Tibial nerve (tissue), 4 donors: Measurements from ENCODE around the gene ZNF566. TPM values are rescaled to one million over a fixed set of nuclear protein-coding genes. Genes with fewer than 3 reads are reported as not detected.
A peak's percentile ranks its signal among the peaks of the same experiment; 100 is the strongest.
"Not testable (repeated sequence)": the region's sequence is repeated elsewhere in the genome, so short reads cannot be mapped to it uniquely, and the experiment has no call there.

Experiments used
- DNase-seq, 2 donors: peaks; one replicate each; pipeline ENCODE4 v3.0.0-alpha.2; 2019; ENCODE audit warnings: low spot score in 2 of 2
- H3K27ac ChIP-seq, 4 donors: fragments of 200-600 bp; sonication (generic) in 3 of 4; one replicate each; pipeline ENCODE4 v1.5.1; 2017 to 2019; ENCODE audit warnings: mild to moderate bottlenecking in 1 of 4
- H3K27me3 ChIP-seq, 2 donors: fragments of 200-600 bp; sonication (generic) in 1 of 2; one replicate each; pipeline versions ENCODE4 v1.5.1 to v1.6.0; 2017 to 2019
- H3K36me3 ChIP-seq, 3 donors: fragments of 200-600 bp; sonication (generic); one replicate each; pipeline ENCODE4 v1.5.1; 2018 to 2019
- H3K4me1 ChIP-seq, 4 donors: fragments of 200-600 bp; sonication (generic) in 3 of 4; one replicate each; pipeline ENCODE4 v1.5.1; 2017 to 2019
- H3K4me3 ChIP-seq, 4 donors: fragments of 200-600 bp; sonication (generic) in 3 of 4; one replicate each; pipeline ENCODE4 v1.5.1; 2017 to 2019; ENCODE audit warnings: mild to moderate bottlenecking in 1 of 4, moderate library complexity in 1 of 4
- H3K9me3 ChIP-seq, 4 donors: fragments of 200-600 bp; sonication (generic) in 3 of 4; one replicate each; pipeline ENCODE4 v1.5.1; 2017 to 2019
- CTCF ChIP-seq, 5 experiments: fragments of 200-600 bp in 3 of 5; fragments of 450-650 bp in 2 of 5; sonication (generic) in 3 of 5; IDR thresholded peaks; one replicate each; pipeline ENCODE4 v1.5.1; 2016 to 2019; ENCODE audit warnings: antibody characterized with exemption in 5 of 5, mild to moderate bottlenecking in 3 of 5, moderate library complexity in 2 of 5
- EP300 ChIP-seq, 2 donors: sonication (generic); formaldehyde crosslinking; IDR thresholded peaks; one replicate each; pipeline ENCODE4 v1.6.1; 2017; ENCODE audit warnings: antibody characterized with exemption in 2 of 2, mild to moderate bottlenecking in 1 of 2
- POLR2A ChIP-seq, 2 donors: fragments of 450-650 bp; IDR thresholded peaks; one replicate each; pipeline ENCODE4 v1.6.1; 2017; ENCODE audit warnings: antibody characterized with exemption in 2 of 2, mild to moderate bottlenecking in 2 of 2, moderate library complexity in 2 of 2
- WGBS, 2 donors: methylation state at CpG; one replicate each; pipeline ENCODE4 v1.1.5; 2018; 5-methylcytosine and 5-hydroxymethylcytosine counted together
- total RNA-seq, 4 donors: library from RNA; depleted of rRNA; stranded (reverse); fragments of >200 nt; gene quantifications; one replicate each; pipeline ENCODE4 v1.1.0, GENCODE V29; 2016

The ZNF566 gene
- total RNA-seq, 4 donors from 2014 or later, result 12.1 to 20.1 (median 14.9) TPM

DNA sequence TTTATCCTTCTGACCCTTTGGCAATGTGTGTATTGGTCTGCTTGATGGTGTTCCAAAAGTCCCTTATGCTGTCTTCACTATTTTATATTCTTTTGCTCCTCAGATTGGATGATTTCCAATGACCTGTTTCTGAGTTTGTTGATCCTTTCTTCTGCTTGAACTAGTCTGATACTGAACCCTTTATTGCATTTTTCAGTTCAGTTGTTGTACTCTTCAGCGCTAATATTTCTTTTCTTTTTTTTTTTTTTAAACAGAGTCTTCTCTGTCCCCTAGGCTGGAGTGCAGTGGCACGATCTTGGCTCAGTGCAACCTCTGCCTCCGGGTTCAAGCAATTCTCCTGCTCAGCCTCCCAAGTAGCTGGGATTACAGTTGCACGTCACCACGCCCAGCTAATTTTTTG is 12.6 kb upstream of the ZNF566 start:
- H3K36me3 ChIP-seq, result no peaks in the 10 kb centered on the region

DNA sequence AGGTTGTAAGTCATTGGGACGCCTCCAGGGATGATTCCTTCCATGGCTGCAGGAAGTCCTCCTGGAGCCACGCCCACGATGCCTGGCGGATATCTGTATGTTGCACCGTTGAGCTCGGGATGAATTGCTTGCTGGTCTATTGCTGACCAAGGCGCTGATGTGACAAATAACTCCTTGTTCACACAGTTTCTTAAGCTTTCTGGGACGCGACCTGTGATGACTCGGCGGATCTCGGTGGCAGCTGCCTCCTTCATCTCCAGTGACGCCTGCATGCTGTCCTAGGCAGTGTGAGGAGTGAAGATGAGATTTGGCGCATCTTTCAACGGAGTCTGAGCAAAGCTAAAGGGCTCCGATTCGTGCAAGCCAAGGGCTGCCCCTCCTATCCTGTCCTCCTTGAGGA is 7.6 kb upstream of the ZNF566 start:
- Histone ChIP-seq H3K4me3 (no peak overlapping the region), H3K4me1 (no peaks in the 10 kb centered on the region), H3K27ac (no peak overlapping the region), H3K9me3 (peaks cover 0 to 65% (median 5%) of the 10 kb centered on the region in 4 donors), H3K27me3 (no peaks in the 10 kb centered on the region), H3K36me3 (no peaks in the 10 kb centered on the region)
- WGBS, 2 donors, result 87 to 92% methylated on average over 16 to 17 of the region's 17 CpGs
- TF ChIP-seq EP300 (IDR thresholded peaks at IDR 0.05) (no peak), POLR2A (IDR thresholded peaks at IDR 0.05) (no peak), CTCF (IDR thresholded peaks at IDR 0.05) (no peak)
- DNase-seq, result no peak

More for the DNA sequence above, 12.6 kb upstream of the ZNF566 start:
- H3K4me1 ChIP-seq, result no peaks in the 10 kb centered on the region
- no peak overlapping the region for H3K27ac ChIP-seq
- H3K27me3 ChIP-seq, result no peaks in the 10 kb centered on the region
- peaks cover 0 to 100% (median 24%) of the 10 kb centered on the region in 4 donors for H3K9me3 ChIP-seq
- no peak for DNase-seq
- 90 to 96% methylated on average over 5 of the region's 5 CpGs for WGBS, 2 donors
- TF ChIP-seq CTCF (IDR thresholded peaks at IDR 0.05) (no peak), POLR2A (IDR thresholded peaks at IDR 0.05) (no peak), EP300 (IDR thresholded peaks at IDR 0.05) (no peak)
- no peak overlapping the region for H3K4me3 ChIP-seq

DNA sequence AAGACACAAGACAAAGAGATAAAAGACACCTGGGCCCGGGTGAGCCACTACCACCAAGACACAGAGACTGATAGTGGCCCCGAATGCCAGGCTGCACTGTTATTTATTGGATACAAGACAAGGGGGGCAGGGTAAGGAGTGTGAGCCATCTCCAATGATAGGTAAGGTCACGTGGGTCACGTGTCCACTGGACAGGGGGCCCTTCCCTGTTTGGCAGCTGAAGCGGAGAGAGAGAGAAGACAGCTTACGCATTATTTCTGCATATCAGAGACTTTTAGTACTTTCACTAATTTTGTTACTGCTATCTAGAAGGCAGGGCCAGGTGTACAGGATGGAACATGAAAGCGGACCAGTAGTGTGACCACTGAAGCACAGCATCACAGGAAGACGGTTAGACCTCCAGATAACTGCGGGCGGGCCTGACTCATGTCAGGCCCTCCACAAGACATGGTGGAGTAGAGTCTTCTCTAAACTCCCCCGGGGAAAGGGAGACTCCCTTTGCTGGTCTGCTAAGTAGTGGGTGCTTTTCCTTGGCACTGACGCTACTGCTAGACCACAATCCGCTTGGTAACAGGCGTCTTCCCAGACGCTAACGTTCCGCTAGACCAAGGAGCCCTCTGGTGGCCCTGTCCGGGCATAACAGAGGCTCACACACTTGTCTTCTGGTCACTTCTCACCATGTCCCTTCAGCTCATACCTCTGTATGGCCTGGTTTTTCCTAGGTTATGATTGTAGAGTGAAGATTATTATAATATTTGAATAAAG is 3.5 kb upstream of the ZNF566 start:
- H3K36me3 ChIP-seq, H3K4me3 ChIP-seq, H3K27ac ChIP-seq, H3K27me3 ChIP-seq: not testable (repeated sequence)
- peak in 3 of 5 experiments; percentile 16 to 30 (median 21) for TF ChIP-seq CTCF (IDR thresholded peaks at IDR 0.05)
- H3K4me1 ChIP-seq, result peaks cover 0 to 15% (median 0%) of the 10 kb centered on the region in 4 donors
- DNase-seq, result peak in 1 of 2 donors; percentile 30
- 62 to 64% methylated on average over 18 of the region's 18 CpGs for WGBS, 2 donors
- peaks cover 0 to 23% (median 1%) of the 10 kb centered on the region in 4 donors for H3K9me3 ChIP-seq

DNA sequence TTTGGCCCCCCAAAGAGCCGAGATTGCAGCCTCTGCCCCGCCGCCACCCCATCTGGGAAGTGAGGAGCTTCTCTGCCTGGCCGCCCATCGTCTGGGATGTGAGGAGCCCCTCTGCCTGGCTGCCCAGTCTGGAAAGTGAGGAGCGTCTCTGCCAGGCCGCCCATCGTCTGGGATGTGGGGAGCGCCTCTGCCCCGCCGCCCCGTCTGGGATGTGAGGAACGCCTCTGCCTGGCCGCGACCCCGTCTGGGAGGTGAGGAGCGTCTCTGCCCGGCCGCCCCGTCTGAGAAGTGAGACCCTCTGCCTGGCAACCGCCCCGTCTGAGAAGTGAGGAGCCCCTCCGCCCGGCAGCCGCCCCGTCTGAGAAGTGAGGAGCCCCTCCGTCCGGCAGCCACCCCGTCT is 1.5 kb upstream of the ZNF566 start:
- H3K27me3 ChIP-seq, H3K9me3 ChIP-seq, H3K4me3 ChIP-seq, DNase-seq, H3K27ac ChIP-seq, H3K36me3 ChIP-seq: not testable (repeated sequence)
- H3K4me1 ChIP-seq, result peaks cover 0 to 16% (median 0%) of the 10 kb centered on the region in 4 donors
- 91 to 94% methylated on average over 26 of the region's 29 CpGs for WGBS, 2 donors

DNA sequence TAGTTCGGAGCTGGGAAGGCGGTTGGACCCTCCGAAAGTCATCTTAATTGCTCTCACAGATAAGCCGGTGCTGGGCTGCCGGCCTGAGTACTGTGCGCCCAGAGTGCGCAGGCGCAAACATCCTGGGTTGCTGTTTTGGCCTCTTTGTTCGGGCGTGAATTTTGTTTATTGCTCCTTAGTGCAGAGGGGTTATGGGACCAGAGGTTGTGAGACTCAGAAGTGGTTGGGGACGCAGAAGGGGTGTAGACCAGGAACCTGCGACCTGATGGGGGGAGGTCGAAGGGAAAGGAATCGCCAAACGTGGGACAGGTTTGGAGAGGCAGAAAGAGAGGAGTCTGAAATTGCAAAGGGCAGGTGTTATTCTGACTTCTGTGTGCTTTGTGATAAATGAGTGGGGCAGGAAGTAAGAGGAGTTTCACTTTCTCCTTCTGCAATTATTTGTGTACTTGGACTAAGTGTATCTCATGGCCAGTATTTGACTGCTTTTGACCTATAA is 607 bp upstream of the ZNF566 start:
- DNase-seq, result peak in 1 of 2 donors; percentile 17
- peak overlapping the region; percentile 62 to 81 (median 62) for H3K4me3 ChIP-seq
- no peaks in the 10 kb centered on the region for H3K27me3 ChIP-seq
- 2 to 6% methylated on average over 15 of the region's 15 CpGs for WGBS, 2 donors
- no peak for TF ChIP-seq EP300 (IDR thresholded peaks at IDR 0.05)
- TF ChIP-seq CTCF (IDR thresholded peaks at IDR 0.05), result no peak
- no peak for TF ChIP-seq POLR2A (IDR thresholded peaks at IDR 0.05)
- peaks cover 0 to 16% (median 0%) of the 10 kb centered on the region in 4 donors for H3K4me1 ChIP-seq
- peaks cover 0 to 8% (median 0%) of the 10 kb centered on the region in 4 donors for H3K9me3 ChIP-seq
- peak overlapping the region; percentile 82 to 96 (median 95) for H3K27ac ChIP-seq
- peaks cover 0 to 18% (median 0%) of the 10 kb centered on the region in 3 donors for H3K36me3 ChIP-seq
